ENCODE results near the gene B3GAT3.

DNA sequence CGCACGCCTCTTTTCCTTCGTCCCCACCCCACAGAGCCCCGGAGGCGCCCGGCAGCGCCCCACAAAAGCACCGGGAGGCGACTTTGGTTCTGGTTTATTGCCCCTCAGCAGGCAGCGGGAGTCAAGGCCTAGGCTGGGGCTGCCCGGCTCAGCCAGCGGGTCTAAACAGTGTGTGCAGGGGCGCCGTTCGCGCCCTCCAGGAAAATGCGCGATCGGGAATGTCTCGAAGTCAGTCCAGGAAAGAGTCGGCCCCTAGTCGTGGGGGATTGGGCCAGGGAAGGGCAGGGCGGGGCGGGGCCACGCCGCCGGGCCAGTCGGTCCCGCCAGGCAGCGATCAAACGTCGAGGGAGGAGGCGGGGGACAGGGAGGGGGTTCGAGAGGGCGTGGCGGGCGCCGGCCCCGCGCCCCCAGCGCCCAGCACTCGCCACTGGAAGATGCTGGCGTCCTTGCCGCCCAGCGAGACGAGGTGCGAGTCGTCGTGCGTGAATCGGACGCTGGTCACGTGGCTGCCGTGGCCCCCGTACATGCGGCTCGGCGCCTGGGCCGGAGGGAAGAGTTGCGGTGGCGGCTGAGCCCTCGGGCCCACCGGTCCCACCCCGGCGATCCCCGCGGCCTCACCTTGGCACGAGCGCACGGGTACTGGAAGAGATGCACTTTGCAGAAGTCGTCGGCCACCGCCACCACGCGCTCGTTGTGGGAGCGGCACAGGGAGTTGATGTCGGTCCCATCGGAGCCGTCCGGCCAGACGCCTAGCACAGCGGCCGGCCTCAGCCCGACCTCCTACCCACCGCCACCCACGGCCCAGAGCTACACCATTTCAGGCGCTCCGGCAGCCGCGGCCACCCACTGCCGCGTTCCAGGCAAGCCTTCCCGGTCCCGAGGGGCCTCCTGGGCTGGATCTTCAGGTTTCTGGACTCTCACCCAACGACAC lies 19.4 kb downstream of the B3GAT3 start:
- TF ChIP-seq CTCF (IDR thresholded peaks at IDR 0.05; ENCODE audit: control extremely low read depth in 1 of 3, insufficient read depth in 1 of 3, low read depth in 1 of 3, low read length in 3 of 3) (no peak), SIX5 (IDR thresholded peaks at IDR 0.05; ENCODE audit: low read depth, low read length) (no peak), CBX5 (IDR thresholded peaks at IDR 0.05; ENCODE audit: low read depth, low read length) (no peak)

Measured in H1 (cell line).